ENCODE measurements around the gene PPIL4.
A peak's percentile ranks its signal among the peaks of the same experiment; 100 is the strongest.
"Not testable (repeated sequence)": the region's sequence is repeated elsewhere in the genome, so short reads cannot be mapped to it uniquely, and the experiment has no call there.

Gene PPIL4

DNA sequence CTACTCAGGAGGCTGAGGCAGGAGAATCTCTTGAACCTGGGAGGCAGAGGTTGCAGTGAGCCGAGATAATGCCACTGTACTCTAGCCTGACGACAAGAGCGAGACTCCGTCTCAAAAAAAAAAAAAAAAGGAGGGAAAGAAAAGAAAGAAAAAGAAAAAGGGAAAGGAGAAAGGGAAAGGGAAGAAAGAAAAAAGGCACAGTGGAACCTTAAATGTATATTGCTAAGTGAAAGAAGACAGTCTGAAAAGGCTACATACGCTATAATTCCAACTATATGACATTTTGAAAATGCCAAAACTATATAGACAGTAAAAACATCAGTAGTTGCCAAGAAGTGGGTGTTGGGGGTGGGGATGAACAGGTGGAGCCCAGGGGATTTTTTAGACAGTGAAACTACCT, 16.2 kb downstream of the PPIL4 start:
- DNase-seq, result no peak

DNA sequence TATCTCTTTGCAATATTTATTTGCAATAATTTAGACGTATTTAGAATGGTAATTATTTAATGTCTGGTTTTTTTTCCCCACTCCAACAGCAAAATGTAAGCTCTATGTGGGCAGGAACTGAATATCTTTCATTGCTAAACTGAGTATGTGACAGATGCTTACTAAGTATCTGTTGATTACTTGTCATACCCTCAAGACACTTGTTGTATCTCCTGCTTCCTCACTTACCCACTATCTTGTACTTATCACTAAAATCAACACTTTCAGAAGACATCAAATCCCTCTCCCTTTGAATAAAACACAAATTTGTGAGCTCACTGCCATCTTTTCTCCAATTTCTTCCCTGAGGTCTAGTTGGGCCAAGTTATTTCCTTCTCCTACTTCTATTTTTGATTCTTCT, 30.3 kb downstream of the PPIL4 start:
- no peak for DNase-seq

GRCh38 chr6:149513915-149514314, 31.9 kb downstream of the PPIL4 start:
- no peak for DNase-seq

GRCh38 chr6:149510793-149511512, 34.9 kb downstream of the PPIL4 start:
- DNase-seq, result no peak

DNA sequence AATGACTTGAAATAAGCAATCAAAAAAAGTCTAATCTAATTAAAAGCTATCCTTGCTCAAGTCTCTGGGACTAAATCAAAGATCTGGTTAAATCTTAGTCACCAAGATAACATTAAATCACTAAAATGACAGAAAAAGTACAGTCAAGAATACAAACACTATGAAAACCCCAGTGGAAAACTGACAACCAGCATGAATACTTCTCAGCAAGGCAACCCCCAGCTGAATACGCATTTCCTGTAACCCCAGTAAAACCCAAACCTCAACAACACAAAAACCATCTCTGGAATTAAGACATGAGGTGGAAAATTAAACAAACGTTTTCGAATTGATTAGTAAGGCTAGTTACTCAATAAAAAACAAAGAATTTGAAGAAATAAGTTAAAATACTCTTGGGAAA, 37.4 kb downstream of the PPIL4 start:
- no peak for DNase-seq

DNA sequence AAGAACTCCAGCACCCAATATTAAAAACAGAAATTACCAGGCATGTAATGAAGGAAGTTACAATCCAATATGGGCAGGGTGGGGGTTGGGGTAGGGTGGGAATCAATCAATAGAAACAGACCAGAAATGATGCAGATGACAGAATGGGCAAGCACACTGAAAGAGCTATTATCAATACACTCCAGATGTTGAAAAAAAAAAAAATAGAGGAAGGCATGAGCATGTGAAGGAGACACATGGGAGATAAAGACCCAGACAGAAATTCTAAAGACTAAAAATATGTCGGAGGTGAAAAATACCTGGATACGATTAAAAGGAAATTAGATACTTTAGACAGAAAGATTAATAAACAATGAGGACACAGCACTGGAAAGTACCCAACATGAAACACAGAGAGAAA, 42.0 kb downstream of the PPIL4 start:
- DNase-seq, result no peak

- no peak for DNase-seq
Measured at GRCh38 chr6:149503276-149503675, 42.6 kb downstream of the PPIL4 start.

- DNase-seq, result no peak
Measured at GRCh38 chr6:149501768-149502167, 44.1 kb downstream of the PPIL4 start.

DNA sequence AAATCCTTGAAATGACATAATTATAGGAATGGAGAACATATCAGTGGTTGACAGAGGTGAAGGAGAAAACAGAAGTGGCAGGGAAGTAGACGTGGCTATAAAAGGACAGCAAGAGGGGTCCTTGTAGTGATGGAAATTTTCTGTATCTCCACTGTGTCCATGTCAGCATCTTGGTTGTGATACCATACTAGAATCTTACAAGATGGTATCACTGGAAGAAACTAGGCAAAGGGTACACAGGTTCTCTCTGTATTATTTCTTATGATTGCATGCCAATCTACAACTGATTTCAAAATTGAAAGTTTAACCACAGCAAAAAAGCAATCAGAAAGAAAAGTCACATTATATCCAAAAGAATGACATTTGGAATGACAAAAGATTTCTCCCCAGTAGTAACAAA, 44.6 kb downstream of the PPIL4 start:
- DNase-seq, result no peak

- no peak for DNase-seq
Measured at GRCh38 chr6:149500096-149500495, 45.7 kb downstream of the PPIL4 start.

- peak in 1 of 2 donors; percentile 9 for DNase-seq
Measured at GRCh38 chr6:149499066-149499465, 46.8 kb downstream of the PPIL4 start.

DNA sequence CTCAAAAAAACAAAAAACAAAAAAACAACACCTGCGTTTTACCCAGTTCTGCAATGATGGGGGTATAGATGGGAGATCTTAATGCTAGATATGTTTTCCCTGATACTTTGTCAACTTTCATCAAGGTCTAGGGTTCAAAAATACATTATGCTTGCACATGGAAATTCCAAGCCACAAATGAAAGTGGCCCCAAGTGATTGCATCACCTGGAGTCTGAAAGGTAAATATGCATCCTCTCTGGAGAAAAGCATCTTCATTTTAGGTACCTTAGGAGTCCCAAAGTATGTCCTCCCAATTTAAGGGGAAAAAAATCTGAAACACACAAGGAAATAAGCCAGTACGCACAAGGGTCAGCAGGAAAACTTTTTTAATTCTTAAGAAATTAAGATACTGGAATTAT, 48.5 kb downstream of the PPIL4 start:
- no peak for DNase-seq

DNA sequence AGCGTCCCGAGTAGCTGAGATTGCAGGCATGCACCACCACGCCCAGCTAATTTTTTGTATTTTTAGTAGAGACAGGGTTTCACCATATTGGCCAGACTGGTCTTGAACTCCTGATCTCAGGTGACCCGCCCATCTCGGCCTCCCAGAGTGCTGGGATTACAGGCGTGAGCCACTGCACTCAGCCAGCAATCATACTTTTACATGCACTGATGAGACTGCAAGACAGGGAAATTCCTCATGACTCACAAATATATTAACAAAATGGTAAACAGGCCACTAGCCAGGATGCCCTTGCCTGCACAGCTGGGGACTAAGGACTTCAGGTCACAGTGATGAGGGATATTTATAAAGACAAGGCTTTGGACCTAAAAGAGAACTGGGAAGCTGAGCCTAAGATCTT, 49.2 kb downstream of the PPIL4 start:
- not testable (repeated sequence) for DNase-seq

DNA sequence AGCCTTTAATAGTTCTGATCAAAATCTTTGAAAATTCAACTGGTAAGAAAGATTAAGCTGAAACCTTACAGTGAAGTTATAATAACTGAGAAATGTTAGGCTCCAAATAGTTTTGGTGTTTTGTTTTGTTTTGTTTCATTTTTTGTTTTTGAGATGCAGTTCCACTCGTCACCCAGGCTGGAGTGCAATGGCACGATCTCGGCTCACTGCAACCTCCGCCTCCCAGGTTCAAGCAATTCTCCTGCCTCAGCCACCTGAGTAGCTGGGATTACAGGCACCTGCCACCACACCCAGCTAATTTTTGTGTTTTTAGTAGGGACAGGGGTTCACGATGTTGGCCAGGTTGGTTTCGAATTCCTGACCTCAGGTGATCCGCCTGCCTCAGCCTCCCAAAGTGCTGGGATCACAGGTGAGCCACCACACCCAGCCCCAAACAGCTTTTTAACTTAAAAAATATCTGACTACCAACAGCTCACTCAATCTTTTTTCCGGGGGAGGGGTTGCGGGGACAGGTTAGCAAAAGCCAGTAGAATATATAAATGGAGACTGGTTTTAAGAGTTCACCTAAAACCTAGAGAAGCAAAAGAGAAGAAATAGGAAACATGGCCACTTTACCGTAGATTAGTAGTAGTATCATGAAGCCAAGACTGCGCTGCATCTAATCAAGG, 50.4 kb downstream of the PPIL4 start:
- DNase-seq, result not testable (repeated sequence)

DNA sequence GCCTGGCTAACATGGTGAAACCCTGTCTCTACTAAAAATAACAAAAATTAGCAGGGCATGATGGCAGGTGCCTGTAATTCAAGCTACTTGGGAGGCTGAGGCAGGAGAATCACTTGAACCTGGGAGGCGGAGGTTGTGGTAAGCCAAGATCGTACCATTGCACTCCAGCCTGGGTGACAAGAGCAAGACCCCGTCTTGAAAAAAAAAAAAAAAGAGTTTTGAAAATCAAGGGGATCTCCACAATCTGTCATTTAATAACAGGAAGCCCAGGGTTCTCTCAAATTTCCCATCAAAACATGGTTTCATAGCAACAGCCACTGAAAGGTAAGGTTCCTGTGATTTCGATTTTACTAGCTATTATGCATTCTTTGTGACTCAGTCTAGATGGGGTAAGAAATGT, 51.0 kb downstream of the PPIL4 start:
- DNase-seq, result not testable (repeated sequence)

DNA sequence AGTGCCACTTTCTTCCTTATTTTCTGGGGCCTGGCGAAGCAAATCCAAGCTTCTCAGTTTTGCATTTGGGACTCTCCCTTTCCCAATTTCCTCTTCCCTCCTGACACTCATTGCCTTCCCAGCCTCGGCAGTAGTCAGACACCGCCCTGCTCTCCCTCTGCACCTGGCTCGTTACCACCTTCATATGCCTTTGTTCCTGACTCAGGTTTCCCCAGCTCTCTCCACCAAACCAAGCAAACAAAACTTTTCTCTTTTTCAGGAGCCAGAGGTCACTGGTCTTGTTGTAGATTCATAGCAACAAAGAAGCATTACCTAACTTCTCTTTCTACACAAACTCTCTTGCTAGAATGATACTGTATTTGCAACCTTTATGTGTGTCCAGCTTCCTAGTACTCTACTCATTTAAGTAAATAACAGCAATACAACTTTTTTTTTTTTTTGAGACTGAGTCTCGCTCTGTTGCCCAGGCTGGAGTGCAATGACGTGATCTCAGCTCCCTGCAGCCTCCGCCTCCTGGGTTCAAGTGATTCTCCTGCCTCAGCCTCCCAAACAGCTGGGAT, 52.0 kb downstream of the PPIL4 start:
- no peak for DNase-seq

DNA sequence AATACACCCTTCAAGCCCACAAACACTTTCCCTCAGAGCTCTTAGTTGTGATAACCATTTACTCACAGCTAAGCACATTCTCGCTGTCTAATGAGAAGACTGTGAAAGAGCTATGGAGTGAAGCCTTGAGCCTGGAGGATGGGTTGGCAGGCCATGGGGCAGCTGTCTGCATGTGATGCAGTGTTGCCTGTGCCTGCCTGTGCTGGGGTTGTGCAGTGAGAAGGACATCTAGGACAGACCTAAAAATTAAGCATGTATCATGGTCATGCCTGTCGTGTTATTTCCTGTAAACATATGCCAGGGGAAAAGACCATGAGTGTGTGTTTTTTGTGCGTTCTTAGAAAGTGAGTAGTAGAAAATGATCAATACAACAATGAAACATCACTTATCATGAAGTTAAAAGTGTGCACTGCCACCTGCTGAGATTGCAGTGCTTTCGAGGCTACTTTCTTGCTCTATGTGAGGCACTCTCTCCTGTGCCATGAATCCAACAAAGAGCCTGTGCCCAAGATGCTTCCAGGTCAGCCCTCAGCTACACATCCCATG, 53.0 kb downstream of the PPIL4 start:
- DNase-seq, result no peak

DNA sequence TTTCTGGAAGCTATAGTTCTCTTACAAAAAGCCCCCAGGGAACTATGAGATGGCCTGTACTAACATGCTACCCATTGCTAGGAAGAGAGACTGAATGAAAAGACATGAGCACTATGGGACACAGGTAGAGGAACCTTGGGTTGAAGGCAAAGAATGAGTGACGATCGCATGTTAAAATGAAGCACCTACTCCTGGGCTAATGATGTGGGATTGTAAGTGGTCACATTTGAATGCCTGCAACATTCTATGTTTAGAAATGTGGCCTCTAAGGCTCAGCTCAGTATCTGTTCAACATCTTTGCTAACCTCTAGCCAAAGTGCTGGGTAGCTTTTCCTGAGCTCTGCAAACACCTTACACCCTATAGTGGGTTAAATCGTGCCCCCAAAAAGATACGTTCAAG, 55.9 kb downstream of the PPIL4 start:
- no peak for DNase-seq

GRCh38 chr6:149488815-149489214, 57.0 kb downstream of the PPIL4 start:
- DNase-seq, result no peak

DNA sequence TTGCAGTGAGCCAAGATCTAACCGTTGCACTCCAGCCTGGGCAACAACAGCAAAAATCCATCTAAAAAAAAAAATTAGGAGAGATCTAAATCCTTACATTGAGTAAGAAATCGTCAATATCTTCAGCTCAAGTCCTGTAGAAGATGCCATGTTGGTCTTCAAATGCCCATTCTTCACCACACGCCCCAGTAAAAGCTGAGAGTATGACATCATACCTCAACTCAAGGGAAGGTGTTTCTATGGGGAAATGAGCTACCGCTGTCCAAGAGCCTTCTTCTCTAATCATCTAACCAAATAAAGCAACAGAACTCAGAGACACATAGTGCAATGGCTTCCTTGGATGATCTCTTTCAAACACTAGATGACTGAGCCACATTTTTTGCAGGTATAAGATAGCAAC, 58.5 kb downstream of the PPIL4 start:
- no peak for DNase-seq

DNA sequence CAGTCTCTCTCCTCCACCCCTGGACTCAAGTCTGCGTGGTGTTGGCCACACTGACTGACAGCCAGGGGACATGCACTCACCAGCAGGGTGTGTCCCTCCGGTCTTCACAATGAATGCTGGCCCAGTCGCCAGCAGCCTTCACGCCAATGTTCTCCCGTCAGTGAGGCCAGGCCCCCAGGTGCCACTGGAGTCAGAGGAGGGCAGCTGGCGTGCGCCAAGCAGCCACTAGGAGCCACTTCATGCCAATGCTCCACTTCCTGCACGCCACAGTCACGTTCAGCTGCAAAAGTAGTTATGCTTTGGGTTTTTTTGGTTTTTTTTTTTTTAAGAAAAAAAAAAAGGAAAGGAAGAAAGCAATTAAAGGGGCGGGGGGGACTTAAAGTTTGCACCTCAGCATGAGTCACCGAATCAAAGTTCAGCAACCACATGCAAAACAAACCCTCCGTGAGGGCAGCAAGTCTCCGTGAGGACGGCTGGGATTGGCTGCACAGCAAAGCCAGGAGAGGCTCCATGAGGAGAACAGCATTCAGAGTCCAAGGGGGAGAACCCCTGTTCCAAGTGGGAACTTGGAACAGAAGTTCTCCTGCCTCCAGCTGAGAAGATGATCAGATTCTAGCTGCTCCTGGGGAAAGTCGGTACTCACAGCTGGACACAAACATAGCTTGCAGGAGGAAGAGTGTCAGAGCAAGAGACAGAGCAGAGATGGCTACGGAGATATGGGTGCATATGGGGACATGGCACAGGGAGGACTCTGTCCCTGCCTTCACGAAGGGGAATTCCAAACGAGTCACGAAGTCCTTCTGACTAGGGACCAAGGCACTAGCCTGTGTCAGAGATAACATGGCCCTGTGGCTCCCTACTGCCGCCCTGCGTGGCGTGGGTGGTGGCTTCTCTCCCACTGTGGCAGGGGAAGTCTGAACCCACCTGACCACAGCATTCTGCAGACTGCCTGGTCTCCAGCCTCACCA, 60.8 kb downstream of the PPIL4 start, which contains the start of gene ZC3H12D:
TSS of gene ZC3H12D (minus strand) at position 282 of the 968 bp plus-strand sequence. CDS start 10,471 bp downstream, outside the sequence.
- DNase-seq, result no peak

- no peak for DNase-seq
Measured at GRCh38 chr6:149483849-149484655, 61.8 kb downstream of the PPIL4 start.
